Activated CD4-positive, CD25-positive, alpha-beta regulatory T cell treated with anti-CD3 and anti-CD28 coated beads, Interleukin-2, amount 50 U/mL, for 16 hours (primary cell): ENCODE data around the gene CCDC12.

ENCODE experiments used
- DNase-seq: peaks from one replicate; pipeline ENCODE4 v3.0.0-alpha.2; 2020; ENCODE audit warnings: low read depth, low spot score

The CCDC12 gene

DNA sequence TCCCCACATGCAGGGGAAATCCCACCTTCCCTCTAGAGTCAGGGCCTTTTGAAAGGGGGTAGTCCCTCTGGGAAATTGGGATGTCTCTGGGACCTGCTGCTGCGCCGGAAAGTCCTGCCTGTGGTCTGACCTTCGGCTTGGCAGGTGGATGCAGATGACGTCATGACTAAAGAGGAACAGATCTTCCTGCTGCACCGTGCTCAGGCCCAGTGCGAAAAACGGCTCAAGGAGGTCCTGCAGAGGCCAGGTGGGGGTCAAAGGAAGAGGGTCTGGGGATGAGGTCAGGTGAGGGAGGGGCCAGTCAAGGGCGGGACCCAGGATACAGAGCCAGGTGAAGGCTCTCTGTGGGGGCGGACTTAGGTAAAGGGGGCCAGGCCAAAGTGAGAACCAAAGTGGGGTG, 82.8 kb downstream of the CCDC12 start:
- no peak for DNase-seq

DNA sequence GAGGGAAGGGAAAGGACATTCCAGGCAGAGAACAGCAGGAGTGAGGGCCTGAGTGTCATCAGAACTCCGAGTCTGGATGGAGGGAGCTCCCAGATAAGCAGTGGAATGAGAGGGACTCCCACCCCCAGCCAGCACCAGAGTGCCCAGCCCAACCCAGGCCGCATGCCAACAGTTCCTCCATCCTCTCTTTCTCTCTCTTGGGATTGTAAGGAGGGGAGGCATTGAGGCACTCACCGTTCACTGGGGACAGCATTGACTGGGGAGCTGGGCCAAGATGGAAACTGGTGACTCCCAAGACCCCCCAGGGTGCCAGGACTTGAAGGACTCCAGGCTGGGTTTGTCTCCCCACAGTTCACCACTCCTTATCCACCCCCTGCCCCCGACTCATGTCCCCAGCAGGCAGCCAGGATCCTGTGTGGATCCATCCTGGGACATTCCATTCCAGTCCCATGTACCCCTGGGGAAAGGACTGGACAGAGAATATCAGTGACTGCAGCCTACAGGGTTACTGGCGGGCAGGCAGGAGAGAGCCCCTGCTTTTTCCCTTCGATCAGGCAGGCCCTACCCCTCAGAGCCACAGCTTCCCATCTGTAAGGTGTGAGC, 83.3 kb downstream of the CCDC12 start:
- DNase-seq: no peak

- no peak for DNase-seq
These were observed 84.0 kb downstream of the CCDC12 start for GRCh38 chr3:46892285-46893145.

- DNase-seq: no peak
These were observed 85.4 kb downstream of the CCDC12 start for GRCh38 chr3:46891132-46891531.

DNA sequence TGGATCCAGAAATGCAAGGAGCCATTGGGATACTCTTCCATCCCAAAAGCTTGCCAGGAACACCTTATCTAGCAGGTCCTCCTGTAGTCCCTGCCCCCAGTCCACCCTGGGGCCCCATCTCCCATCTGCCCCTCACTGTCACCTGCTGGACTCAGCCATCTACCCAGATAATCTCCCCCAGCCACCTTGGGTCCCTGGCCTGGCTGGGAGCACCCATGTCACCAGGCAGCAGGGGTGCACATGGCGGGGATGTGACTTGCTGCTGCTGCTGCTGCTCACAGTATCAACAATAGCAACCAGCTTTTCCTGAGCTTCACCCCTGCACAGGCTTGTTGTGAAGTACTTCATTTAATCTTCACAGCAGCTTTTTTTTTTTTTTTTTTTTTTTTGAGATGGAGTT, 86.4 kb downstream of the CCDC12 start:
- DNase-seq: no peak

- no peak for DNase-seq
These were observed 87.0 kb downstream of the CCDC12 start for GRCh38 chr3:46889381-46890110.

GRCh38 chr3:46888705-46889104, 87.8 kb downstream of the CCDC12 start:
- DNase-seq: no peak

- DNase-seq: no peak
These were observed 88.5 kb downstream of the CCDC12 start for GRCh38 chr3:46887980-46888494.

DNA sequence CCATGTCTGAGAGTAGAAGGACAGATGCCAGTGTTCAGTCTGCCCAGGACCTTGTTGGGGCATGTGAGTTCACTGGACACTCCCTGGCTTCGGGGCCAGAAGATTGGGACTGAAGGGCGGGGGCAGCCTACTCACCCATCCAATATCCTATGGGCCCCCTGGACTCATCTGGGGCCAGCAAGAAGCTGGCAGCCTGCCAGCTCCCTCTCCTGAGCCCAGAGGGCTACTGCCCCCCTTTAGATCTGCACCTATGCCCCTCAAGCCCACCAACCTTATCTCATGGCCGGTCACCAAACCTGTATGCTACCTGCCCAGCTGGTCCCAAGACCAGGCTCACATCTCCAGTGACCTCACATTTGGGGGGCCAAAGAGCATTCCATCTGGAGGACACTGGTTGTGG, 90.9 kb downstream of the CCDC12 start:
- DNase-seq: no peak

- no peak for DNase-seq
These were observed 91.6 kb downstream of the CCDC12 start for GRCh38 chr3:46884929-46885328.

DNA sequence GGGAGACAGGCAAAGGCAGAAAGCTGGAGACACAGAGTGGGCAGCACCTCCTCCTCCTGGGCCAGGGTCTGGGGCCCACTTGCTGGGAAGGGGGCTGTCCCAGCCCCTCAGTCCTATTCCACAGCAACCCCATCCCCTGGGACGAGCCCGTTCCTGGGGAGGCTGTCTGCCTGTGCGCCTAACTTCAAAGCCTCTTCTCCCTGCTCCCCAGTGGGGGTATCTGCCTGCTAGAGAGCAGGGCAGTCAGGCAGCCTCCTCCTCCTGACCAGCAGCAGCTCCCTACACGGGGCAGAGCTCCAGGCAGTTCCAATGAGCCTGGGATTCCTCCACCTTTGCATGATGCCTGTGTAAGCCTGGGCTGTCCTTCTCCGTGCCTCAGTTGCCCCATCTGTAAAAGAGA, 92.1 kb downstream of the CCDC12 start:
- no peak for DNase-seq

DNA sequence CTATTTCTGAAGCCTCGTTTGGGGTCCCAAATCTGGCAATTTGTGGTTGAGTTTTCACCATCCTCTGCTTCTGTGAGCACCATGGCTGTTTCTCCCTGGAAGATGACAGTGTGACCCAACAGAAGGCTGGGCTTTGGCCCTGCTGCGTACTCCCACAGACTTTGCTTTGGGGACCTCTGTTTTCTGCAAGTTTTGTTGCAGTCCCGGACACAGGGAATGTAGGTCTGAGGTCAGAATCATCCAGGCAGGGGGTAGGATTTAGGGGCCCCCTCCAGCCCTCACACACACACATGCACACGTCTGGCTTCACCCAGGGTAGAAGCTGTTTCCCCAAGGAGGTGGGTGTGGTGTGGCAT, 92.7 kb downstream of the CCDC12 start:
- DNase-seq: no peak

GRCh38 chr3:46883054-46883829, 93.3 kb downstream of the CCDC12 start:
- no peak for DNase-seq

DNA sequence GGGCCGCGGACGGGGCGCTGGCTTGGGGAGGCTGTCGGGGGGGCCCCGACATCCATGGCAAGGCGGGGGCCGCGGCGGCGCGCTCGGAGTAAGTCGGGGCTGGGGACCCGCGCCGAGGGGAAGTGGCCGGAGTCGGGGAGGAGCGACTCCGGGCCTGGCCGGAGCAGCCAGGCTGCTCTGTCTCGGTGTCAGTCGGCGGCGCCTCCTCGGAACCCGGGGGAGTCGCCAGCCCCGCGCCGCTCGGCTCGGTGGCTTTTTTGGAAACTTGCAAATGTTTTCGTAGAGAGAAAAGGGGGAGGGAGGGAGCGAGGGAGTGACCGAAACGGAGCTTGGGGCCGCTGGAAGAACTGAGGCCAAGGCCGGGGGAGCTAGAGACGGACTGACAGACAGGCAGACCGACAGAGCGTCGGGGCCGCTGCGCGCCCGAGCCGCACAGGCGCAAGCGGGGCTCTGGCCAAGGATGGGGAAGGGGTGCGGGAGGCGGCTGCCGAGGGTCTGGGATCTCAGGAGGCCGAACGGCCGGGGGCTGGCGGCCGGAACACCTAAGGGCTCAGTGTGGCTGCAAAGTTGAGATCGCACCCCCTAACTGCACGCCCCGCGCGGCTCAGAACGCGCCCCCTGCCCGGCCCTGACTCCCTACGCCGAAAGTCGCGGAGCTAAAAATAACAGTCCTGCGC, 94.0 kb downstream of the CCDC12 start:
- DNase-seq: no peak

DNA sequence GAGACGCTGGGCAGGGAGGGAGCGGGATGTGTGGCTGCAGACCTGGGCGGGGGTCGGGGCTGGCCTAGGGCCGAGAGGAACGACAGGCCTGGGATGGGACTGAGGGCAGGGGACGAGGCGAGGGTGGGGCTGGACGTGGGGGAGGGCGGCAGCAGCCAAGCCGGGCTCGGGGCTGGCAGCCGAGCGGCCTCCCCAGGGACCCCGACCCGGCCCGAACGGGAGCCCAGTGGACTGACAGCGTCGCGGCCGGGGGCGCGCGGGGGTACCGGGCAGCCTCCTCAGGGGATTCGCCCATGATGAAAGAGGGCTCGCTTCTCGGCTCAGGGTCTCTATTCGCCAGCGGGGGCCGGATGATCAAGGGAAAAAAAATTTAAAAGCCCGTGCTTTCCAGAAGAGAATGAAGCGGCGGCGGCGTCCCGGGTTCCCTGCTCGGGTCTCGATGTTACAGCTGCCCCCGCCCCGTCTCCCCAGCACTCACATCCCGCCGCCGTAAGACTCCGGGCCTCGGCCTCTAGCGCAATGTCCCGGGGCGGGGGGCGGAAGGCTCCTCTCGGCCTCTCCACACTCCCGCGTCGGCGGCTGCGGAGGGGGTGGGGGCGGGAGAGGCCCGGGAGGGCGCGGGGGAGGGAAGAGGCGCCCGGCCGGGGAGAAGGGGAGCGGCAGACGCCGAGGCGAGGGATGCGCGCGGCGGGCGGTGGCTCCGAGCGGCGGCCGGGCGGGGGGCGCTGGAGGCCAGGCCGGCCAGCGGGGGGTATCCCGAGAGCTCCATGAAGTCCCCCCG, 94.8 kb downstream of the CCDC12 start:
- DNase-seq: no peak

DNA sequence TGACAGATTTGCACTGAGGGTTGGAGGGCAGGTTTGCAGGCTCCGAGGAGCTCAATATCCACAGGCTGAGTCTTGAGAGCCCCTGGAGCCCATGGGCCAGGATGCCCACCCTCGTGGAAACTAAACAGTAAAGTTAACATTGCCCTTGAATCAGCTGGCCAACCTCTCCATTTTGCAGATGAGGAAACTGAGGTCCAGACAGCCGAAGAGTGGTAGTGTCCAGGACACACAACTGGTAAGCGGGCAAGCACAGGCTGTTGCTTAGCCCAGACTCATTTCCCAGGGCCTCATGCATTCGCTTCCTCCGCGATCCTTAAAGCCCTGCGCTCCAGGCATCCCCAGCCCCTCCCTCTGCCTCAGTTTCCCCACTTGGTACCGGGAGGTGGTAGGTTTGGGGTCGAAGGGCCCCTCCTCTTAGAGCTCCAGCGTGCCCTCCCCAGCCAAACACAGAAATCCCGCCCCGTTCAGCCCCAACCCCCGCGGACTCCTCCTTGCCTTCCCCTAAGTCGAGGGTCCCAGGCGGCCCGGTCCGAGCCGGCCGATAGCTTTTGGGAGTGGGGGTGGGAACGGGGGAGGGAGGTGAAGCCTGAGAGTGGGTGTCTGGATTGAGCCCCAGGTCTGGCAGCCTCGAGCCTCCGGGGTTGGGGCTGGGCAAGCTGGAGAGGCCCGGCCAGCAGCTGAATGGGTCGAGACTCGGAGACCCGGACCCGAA, 95.5 kb downstream of the CCDC12 start:
- DNase-seq: no peak

GRCh38 chr3:46878781-46879436, 97.6 kb downstream of the CCDC12 start:
- no peak for DNase-seq

DNA sequence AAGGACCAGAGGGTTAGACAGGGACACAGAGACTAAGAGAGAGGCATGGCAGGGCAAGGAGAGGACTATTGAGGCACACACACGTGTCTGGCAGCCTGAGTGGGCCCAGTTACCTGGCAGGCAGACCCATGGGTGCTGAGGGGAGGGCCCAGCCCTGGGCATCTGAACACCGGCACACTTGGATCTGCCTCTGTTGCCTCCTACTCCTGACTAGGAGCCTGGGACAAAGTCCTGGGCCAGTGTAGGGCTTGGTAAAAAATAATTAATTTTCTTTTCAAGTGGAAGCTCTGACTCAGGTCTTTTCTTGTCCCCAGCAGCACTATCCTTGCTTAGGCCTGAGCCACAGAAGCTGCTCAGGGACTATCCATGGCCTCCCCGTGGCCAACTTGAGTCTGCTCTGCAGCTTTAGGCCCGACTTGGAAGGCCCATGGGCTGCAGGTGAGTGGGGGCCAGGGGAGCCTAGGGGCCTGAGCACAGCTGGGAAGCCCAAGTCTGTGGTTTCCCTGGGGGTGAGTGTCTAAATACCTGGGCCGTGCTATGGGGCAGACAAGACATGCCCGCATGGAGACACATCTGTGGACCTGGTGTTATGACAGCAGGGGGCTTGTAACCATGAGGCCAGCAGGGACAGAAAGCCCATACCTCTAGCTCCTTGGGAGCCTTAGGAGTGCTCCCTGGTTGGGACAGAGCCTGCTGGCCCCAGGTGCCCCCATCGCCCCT, 99.0 kb downstream of the CCDC12 start, which contains the start of gene PTH1R:
TSS of gene PTH1R (plus strand) at position 316 of the 720 bp plus-strand sequence. CDS start 5,839 bp downstream, outside the sequence.
- no peak for DNase-seq
